Measurements from ENCODE around the gene IL31RA. TPM values are rescaled to one million over a fixed set of nuclear protein-coding genes. Genes with fewer than 3 reads are reported as not detected.

The IL31RA gene
- total RNA-seq, 1 experiment from 2014 or later = not detected

- ChIA-PET POLR2A (no interaction called here), CTCF (no interaction called here)
- peaks cover 14% of the 10 kb centered on the region for H3K9me3 Mint-ChIP-seq
- no peak overlapping the region for H3K27ac Mint-ChIP-seq
- TF ChIP-seq, protein P1, sequence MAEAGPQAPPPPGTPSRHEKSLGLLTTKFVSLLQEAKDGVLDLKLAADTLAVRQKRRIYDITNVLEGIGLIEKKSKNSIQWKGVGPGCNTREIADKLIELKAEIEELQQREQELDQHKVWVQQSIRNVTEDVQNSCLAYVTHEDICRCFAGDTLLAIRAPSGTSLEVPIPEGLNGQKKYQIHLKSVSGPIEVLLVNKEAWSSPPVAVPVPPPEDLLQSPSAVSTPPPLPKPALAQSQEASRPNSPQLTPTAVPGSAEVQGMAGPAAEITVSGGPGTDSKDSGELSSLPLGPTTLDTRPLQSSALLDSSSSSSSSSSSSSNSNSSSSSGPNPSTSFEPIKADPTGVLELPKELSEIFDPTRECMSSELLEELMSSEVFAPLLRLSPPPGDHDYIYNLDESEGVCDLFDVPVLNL (CRISPR knock-in tag; IDR thresholded peaks at IDR 0.05; ENCODE audit: borderline replicate concordance, low read depth) = no peak
- TF ChIP-seq E2F5 (CRISPR knock-in tag; IDR thresholded peaks at IDR 0.05) (no peak), ZMAT4 (CRISPR knock-in tag; IDR thresholded peaks at IDR 0.05) (no peak), ZNF121 (CRISPR knock-in tag; IDR thresholded peaks at IDR 0.05) (no peak), TEAD4 (CRISPR knock-in tag; IDR thresholded peaks at IDR 0.05) (no peak), CBFB (CRISPR knock-in tag; IDR thresholded peaks at IDR 0.05; ENCODE audit: low read depth) (no peak), ATF2 (CRISPR knock-in tag; IDR thresholded peaks at IDR 0.05; ENCODE audit: borderline replicate concordance, low read depth) (no peak), SP1 (CRISPR knock-in tag; conservative IDR thresholded peaks at IDR 0.05) (no peak), HMGA2 (CRISPR knock-in tag; IDR thresholded peaks at IDR 0.05) (no peak), ZNF512 (CRISPR knock-in tag; IDR thresholded peaks at IDR 0.05; ENCODE audit: borderline replicate concordance) (no peak), RORB (CRISPR knock-in tag; IDR thresholded peaks at IDR 0.05) (no peak), ZSCAN18 (CRISPR knock-in tag; IDR thresholded peaks at IDR 0.05) (no peak), ZNF263 (CRISPR knock-in tag; IDR thresholded peaks at IDR 0.05; ENCODE audit: low read depth) (no peak)
- TF ChIP-seq, protein P2, sequence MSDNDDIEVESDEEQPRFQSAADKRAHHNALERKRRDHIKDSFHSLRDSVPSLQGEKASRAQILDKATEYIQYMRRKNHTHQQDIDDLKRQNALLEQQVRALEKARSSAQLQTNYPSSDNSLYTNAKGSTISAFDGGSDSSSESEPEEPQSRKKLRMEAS (CRISPR knock-in tag; IDR thresholded peaks at IDR 0.05) = no peak
- TF ChIP-seq, protein P3, sequence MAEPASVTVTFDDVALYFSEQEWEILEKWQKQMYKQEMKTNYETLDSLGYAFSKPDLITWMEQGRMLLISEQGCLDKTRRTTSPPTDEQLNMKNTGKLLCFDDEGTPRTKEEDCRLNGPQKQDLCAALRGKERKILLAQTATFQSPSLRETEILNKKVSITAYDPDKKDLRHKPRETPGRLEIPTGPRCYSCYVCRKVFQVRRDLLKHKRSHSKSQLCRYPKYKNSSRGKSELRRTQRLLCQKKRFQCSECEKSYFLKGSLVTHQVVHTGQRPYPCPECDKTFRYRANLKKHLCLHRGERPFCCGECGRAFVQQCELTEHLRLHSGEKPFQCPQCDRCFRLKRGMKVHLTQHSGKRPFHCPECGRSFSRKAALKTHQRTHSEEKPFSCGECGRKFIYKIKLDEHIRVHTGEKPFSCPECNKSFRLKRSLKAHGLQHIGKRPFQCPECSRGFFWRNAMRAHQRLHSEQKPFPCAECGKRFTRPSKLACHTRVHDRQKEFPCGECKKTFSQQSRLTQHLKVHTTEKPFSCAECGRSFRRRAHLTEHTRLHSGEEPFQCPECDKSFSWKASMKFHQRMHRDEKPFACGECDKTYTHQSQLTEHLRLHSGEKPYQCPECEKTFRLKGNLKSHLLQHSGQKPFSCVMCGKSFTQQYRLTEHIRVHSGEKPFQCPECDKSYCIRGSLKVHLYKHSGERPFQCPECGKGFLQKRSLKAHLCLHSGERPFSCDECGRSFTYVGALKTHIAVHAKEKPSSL (CRISPR knock-in tag; conservative IDR thresholded peaks at IDR 0.05) = no peak
- 0 out of 2 replicates have a peak, but pooled peaks cover 2% of the 10 kb centered on the region for H3K36me3 Mint-ChIP-seq
- no peaks in the 10 kb centered on the region for H3K4me1 Mint-ChIP-seq
- H3K27me3 Mint-ChIP-seq (ENCODE audit: low read depth) = peaks cover 3% of the 10 kb centered on the region
- ATAC-seq (no peak), DNase-seq (ENCODE audit: low spot score) (no peak)
- H3K4me3 Mint-ChIP-seq = no peak overlapping the region
These were observed 9.6 kb downstream of the IL31RA start for GRCh38 chr5:55860709-55861108.

Data from WTC11 (cell line).